Naive B cell (primary cell): ENCODE data around the gene FST. TPM values are rescaled to one million over a fixed set of nuclear protein-coding genes. Genes with fewer than 3 reads are reported as not detected.

Experiments
- ATAC-seq, 2 donors: fragments of 150-1000 bp; cut with Tn5 transposase; 2 replicates each; pipeline ENCODE4 v1.10.0; 2021; ENCODE audit warnings: low read depth in 2 of 2, mild to moderate bottlenecking in 2 of 2, moderate library complexity in 2 of 2
- DNase-seq: peaks from one replicate; pipeline ENCODE4 v3.0.0; 2022
- H3K27ac Mint-ChIP-seq, 6 donors: one replicate each; pipeline ENCODE4 v1.8.0; 2020 to 2022; ENCODE audit warnings: mild to moderate bottlenecking in 6 of 6, mixed read lengths in 6 of 6, moderate library complexity in 5 of 6, inconsistent platforms in 2 of 6
- H3K27me3 Mint-ChIP-seq, 3 donors: one replicate each; pipeline ENCODE4 v1.8.0; 2021 to 2022; ENCODE audit warnings: mixed read lengths in 3 of 3, mild to moderate bottlenecking in 1 of 3
- H3K36me3 Mint-ChIP-seq, 2 donors: one replicate each; pipeline ENCODE4 v1.8.0; 2020 to 2022; ENCODE audit warnings: mixed read lengths in 2 of 2, inconsistent platforms in 1 of 2, mild to moderate bottlenecking in 1 of 2
- H3K4me1 Mint-ChIP-seq, 3 donors: one replicate each; pipeline ENCODE4 v1.8.0; 2020 to 2022; ENCODE audit warnings: mixed read lengths in 3 of 3, inconsistent platforms in 1 of 3, mild to moderate bottlenecking in 1 of 3, moderate library complexity in 1 of 3
- H3K4me3 Mint-ChIP-seq, 8 donors: one replicate each; pipeline ENCODE4 v1.8.0; 2020 to 2022; ENCODE audit warnings: mild to moderate bottlenecking in 8 of 8, mixed read lengths in 8 of 8, moderate library complexity in 8 of 8, inconsistent platforms in 2 of 8
- H3K9me3 Mint-ChIP-seq, 7 donors: one replicate each; pipeline ENCODE4 v1.8.0; 2020 to 2022; ENCODE audit warnings: mixed read lengths in 7 of 7, mild to moderate bottlenecking in 5 of 7, inconsistent platforms in 2 of 7, moderate library complexity in 1 of 7
- polyA plus RNA-seq, 6 donors: library from polyadenylated mRNA; unstranded; fragments of 300-500 nt; fragmentation: Illumina TruSeq; gene quantifications; one replicate each; pipeline ENCODE4 v1.2.3, GENCODE V29; 2021; ENCODE audit warnings: low read depth in 6 of 6

FST gene
- polyA plus RNA-seq, 6 donors from 2014 or later: not detected

GRCh38 chr5:53454719-53455000, 25.8 kb upstream of the FST start:
- Mint-ChIP-seq H3K4me1 (no peaks in the 10 kb centered on the region), H3K36me3 (no peaks in the 10 kb centered on the region), H3K27me3 (peaks cover 10 to 41% (median 10%) of the 10 kb centered on the region in 3 donors), H3K9me3 (no peaks in the 10 kb centered on the region), H3K27ac (no peak overlapping the region), H3K4me3 (no peak overlapping the region)
- ATAC-seq (no peak), DNase-seq (no peak)

GRCh38 chr5:53456366-53456765, 24.1 kb upstream of the FST start:
- Mint-ChIP-seq H3K36me3 (no peaks in the 10 kb centered on the region), H3K9me3 (no peaks in the 10 kb centered on the region), H3K27me3 (peaks cover 5 to 26% (median 6%) of the 10 kb centered on the region in 3 donors), H3K4me3 (no peak overlapping the region), H3K27ac (peak overlapping the region in 1 of 6 donors; percentile 59), H3K4me1 (no peaks in the 10 kb centered on the region)
- ATAC-seq: no peak
- DNase-seq: no peak

GRCh38 chr5:53463909-53464621, 16.4 kb upstream of the FST start:
- H3K27ac Mint-ChIP-seq: no peak overlapping the region
- H3K4me1 Mint-ChIP-seq: no peaks in the 10 kb centered on the region
- no peak overlapping the region for H3K4me3 Mint-ChIP-seq
- DNase-seq (no peak), ATAC-seq (no peak)
- H3K9me3 Mint-ChIP-seq: no peaks in the 10 kb centered on the region
- peaks cover 30 to 36% (median 30%) of the 10 kb centered on the region in 3 donors for H3K27me3 Mint-ChIP-seq
- H3K36me3 Mint-ChIP-seq: no peaks in the 10 kb centered on the region

GRCh38 chr5:53464722-53465121, 15.7 kb upstream of the FST start:
- DNase-seq: no peak
- H3K4me3 Mint-ChIP-seq: no peak overlapping the region
- H3K9me3 Mint-ChIP-seq: no peaks in the 10 kb centered on the region
- no peaks in the 10 kb centered on the region for H3K36me3 Mint-ChIP-seq
- ATAC-seq: no peak
- peaks cover 30 to 37% (median 33%) of the 10 kb centered on the region in 3 donors for H3K27me3 Mint-ChIP-seq
- no peak overlapping the region for H3K27ac Mint-ChIP-seq
- no peaks in the 10 kb centered on the region for H3K4me1 Mint-ChIP-seq

DNA sequence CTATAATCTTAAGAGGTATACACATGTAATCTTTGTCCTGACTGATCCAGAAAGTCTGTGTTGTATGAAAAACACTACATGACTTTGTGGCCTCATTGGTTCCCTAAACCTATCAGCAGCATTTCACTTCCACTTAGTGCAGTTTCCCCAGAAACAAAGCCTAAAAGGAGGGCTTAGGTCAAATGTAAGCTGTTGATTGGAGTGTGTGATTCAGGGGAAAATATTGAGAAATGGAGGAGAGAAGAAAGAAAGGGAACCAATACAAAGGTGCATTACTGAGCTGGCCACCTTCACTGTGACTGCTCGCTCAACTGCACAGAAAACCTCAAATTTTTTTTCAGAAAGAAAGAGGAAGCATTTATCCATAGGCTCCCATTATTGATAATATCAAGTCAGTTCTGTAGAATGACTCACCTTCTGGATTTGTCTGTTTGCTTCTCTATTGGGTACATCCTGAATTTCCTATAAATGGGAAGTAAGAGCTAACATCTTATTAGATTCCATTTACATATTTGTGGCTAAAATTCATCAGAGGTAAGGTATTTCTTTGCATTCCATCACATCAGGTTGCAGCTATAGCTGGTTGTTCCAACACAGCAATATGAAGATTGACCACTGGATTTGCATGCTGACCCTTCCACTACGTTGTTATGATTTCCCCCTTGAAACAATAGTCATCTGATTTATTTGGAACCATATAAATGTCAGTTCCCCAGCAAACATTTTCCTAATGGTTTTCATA, 10.3 kb upstream of the FST start:
- ATAC-seq: peak; percentile 50 to 51
- no peak overlapping the region for H3K27ac Mint-ChIP-seq
- no peak for DNase-seq
- no peaks in the 10 kb centered on the region for H3K36me3 Mint-ChIP-seq
- H3K4me1 Mint-ChIP-seq: no peaks in the 10 kb centered on the region
- H3K9me3 Mint-ChIP-seq: no peaks in the 10 kb centered on the region
- no peak overlapping the region for H3K4me3 Mint-ChIP-seq
- peaks cover 38 to 62% (median 38%) of the 10 kb centered on the region in 3 donors for H3K27me3 Mint-ChIP-seq

GRCh38 chr5:53472279-53472678, 8.2 kb upstream of the FST start:
- no peaks in the 10 kb centered on the region for H3K4me1 Mint-ChIP-seq
- no peak overlapping the region for H3K27ac Mint-ChIP-seq
- DNase-seq (no peak), ATAC-seq (no peak)
- no peaks in the 10 kb centered on the region for H3K36me3 Mint-ChIP-seq
- H3K4me3 Mint-ChIP-seq: no peak overlapping the region
- no peaks in the 10 kb centered on the region for H3K9me3 Mint-ChIP-seq
- peaks cover 42 to 62% (median 46%) of the 10 kb centered on the region in 3 donors for H3K27me3 Mint-ChIP-seq

DNA sequence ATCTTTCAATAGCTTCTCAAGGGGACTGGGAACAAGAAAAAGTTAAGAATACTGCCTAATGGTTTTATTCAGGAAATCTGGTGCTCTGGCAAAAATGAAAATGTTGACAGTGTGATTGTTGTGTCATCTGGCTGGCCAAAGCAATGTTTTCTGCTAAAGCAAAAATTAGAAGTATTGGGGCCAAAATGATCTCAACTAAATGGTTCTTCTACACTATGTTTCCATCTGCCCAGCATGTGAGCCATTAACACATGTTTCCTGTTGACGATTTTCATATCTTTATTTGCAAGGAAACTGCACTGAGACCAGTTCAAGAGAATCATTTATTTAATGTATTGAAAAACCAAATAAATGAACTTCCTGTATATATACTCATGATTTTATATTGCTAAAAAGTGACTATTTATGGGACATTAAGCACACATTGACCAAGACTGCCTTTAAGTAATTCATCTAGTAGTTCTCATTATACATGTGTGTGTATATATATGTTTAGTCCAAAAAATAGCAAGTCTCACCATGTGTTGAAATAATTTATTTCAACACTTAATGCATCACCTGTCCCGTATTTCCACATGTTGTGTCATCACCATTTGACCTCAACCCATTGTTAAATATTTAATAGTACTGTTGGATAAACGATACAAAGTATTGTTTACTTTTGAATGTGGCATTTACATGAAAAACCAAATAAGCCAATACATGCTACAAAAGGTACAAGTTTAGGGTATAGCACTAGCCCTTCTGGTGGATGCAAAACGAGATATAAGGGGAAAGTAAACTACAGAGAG, 7.5 kb upstream of the FST start:
- Mint-ChIP-seq H3K27me3 (peaks cover 42 to 58% (median 46%) of the 10 kb centered on the region in 3 donors), H3K9me3 (no peaks in the 10 kb centered on the region), H3K36me3 (no peaks in the 10 kb centered on the region), H3K27ac (peak overlapping the region in 1 of 6 donors; percentile 18), H3K4me3 (no peak overlapping the region), H3K4me1 (no peaks in the 10 kb centered on the region)
- ATAC-seq (no peak), DNase-seq (no peak)

GRCh38 chr5:53473633-53474032, 6.8 kb upstream of the FST start:
- ATAC-seq (no peak), DNase-seq (no peak)
- peaks cover 49 to 63% (median 52%) of the 10 kb centered on the region in 3 donors for H3K27me3 Mint-ChIP-seq
- no peak overlapping the region for H3K4me3 Mint-ChIP-seq
- H3K27ac Mint-ChIP-seq: no peak overlapping the region
- no peaks in the 10 kb centered on the region for H3K36me3 Mint-ChIP-seq
- H3K9me3 Mint-ChIP-seq: no peaks in the 10 kb centered on the region
- H3K4me1 Mint-ChIP-seq: peaks cover 4 to 6% (median 5%) of the 10 kb centered on the region in 3 donors

- Mint-ChIP-seq H3K27ac (no peak overlapping the region), H3K27me3 (peaks cover 54 to 61% (median 60%) of the 10 kb centered on the region in 3 donors), H3K9me3 (peaks cover 0 to 4% (median 0%) of the 10 kb centered on the region in 7 donors), H3K4me1 (peaks cover 12 to 15% (median 14%) of the 10 kb centered on the region in 3 donors), H3K36me3 (peaks cover 0 to 8% of the 10 kb centered on the region in 2 donors), H3K4me3 (no peak overlapping the region)
- DNase-seq (no peak), ATAC-seq (no peak)
Measured at GRCh38 chr5:53475320-53475719, 5.1 kb upstream of the FST start.

DNA sequence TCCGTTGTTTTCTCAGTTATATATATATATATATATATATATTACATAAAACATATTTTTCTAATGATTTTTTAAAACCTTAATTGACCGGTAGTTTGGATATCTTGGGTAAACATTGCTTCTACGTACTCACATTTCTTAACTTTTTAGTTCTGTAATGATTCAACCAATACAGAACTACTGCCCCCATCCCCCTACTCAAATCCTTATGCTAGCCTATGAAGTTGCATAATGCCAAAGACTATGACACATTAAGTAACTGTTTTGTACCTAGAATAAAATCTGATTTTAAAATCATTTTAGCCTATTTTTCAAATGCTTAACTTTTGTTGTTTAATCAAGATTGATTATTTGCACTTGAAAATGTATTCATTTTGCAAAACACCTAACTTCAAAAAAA, 4.4 kb upstream of the FST start:
- Mint-ChIP-seq H3K27ac (no peak overlapping the region), H3K4me3 (no peak overlapping the region), H3K4me1 (peaks cover 16 to 20% (median 19%) of the 10 kb centered on the region in 3 donors), H3K36me3 (peaks cover 0 to 8% of the 10 kb centered on the region in 2 donors), H3K9me3 (peaks cover 0 to 4% (median 0%) of the 10 kb centered on the region in 7 donors), H3K27me3 (peaks cover 53 to 64% (median 61%) of the 10 kb centered on the region in 3 donors)
- ATAC-seq (no peak), DNase-seq (no peak)

DNA sequence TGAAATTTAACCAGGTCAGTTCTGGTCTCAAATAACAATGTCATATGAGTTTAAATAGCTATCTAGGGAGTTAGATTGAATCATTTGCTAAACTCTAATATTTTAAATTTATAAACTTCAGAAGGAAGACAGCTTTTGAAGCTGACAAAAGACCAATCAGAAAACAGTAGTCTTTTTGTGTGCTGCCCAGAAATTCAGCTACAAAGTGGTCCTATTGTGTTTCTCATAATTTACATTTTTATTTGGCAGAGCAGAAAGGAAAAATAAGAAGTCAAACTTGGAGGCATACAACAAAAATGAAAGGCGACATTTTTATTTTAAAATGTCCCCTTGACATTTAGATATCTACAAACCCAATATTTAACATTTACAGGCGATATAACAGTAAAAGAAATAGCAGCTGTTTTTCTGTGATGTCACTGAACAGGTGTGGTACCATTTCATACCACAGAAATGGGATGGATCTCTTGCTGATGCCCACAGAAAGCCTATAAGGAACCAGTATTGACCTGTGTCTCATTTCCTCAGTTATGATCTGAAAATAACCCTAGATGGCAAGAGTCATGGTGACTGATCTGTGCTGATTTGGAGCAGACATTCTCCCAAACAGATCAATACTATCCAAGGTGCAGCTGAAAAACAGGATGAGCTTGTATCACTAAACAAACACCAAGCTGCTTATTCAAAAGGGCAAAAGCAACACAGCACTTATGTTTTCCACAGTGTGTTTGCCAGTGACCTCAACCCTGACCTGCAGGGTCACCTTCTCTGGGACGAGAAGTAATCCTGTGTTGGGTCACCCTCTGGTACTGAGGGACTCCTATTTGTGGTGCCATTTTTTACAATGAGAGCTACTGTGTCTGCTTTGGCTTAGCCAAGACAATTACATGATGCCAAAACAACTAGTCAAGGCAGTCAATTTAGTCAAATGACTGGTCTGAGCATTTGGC, 3.6 kb upstream of the FST start:
- peaks cover 0 to 4% (median 0%) of the 10 kb centered on the region in 7 donors for H3K9me3 Mint-ChIP-seq
- peaks cover 0 to 8% of the 10 kb centered on the region in 2 donors for H3K36me3 Mint-ChIP-seq
- H3K27me3 Mint-ChIP-seq: peaks cover 48 to 63% (median 56%) of the 10 kb centered on the region in 3 donors
- H3K4me3 Mint-ChIP-seq: peak overlapping the region in 1 of 8 donors; percentile 49
- DNase-seq: no peak
- H3K27ac Mint-ChIP-seq: no peak overlapping the region
- peaks cover 19 to 23% (median 23%) of the 10 kb centered on the region in 3 donors for H3K4me1 Mint-ChIP-seq
- ATAC-seq: no peak

DNA sequence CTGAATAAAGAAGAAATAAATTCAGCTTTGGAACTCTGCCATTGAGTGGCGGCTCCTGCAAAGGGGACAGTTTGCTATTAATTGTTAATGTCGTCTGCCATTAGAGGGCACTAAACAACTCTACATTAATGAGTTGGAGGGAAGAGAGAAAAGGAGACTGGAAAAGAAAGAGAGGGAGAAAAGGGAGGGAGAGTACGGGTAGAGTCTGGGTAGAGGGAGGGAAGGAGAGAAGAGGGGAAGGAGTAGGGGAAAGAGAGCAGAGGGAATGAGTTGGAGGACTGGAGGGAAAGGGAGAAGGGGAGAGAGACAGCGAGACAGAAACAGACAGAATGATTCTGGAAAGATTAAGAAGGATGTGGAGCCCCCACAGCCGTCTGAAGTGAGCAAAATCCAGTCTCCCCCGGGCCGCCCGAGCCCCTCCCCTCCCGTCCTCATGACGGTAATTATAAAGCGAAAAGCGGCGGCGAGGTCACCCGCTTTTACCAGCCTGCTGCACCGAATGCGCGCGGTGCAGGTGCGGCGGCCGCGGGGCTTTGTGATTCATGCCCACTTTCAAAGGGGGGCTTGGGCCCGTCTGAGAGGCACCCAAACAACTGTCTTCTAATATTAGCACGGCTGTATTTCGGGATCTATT, 1.9 kb upstream of the FST start:
- Mint-ChIP-seq H3K36me3 (peaks cover 0 to 16% of the 10 kb centered on the region in 2 donors), H3K27ac (no peak overlapping the region), H3K4me1 (peaks cover 33 to 40% (median 38%) of the 10 kb centered on the region in 3 donors), H3K27me3 (peaks cover 46 to 69% (median 63%) of the 10 kb centered on the region in 3 donors), H3K9me3 (peaks cover 0 to 4% (median 0%) of the 10 kb centered on the region in 7 donors), H3K4me3 (peak overlapping the region; percentile 79 to 96 (median 91))
- peak; percentile 31 for DNase-seq
- peak; percentile 16 to 22 for ATAC-seq
